Measurements from ENCODE around the gene ALG14.

Gene ALG14

GRCh38 chr1:94925561-94926125 is 147.1 kb downstream of the ALG14 start (continued):
- TF ChIP-seq ZNF121 (tag by site-specific recombination; IDR thresholded peaks at IDR 0.05) (no peak), ZNF76 (tag by site-specific recombination; IDR thresholded peaks at IDR 0.05; ENCODE audit: borderline replicate concordance, low read depth) (peak; percentile 36; the same call in 1 of the 2 replicates), ZNF426 (tag by site-specific recombination; IDR thresholded peaks at IDR 0.05) (no peak), ZNF10 (tag by site-specific recombination; IDR thresholded peaks at IDR 0.05) (no peak), SETDB1 (IDR thresholded peaks at IDR 0.05; ENCODE audit: insufficient read length, low read length) (no peak), YY1 (tag by site-specific recombination; IDR thresholded peaks at IDR 0.05) (no peak), ZBTB6 (tag by site-specific recombination; IDR thresholded peaks at IDR 0.05) (no peak), EGR2 (tag by site-specific recombination; IDR thresholded peaks at IDR 0.05; ENCODE audit: low read depth) (no peak), ZNF175 (tag by site-specific recombination; IDR thresholded peaks at IDR 0.05) (no peak), ZNF544 (tag by site-specific recombination; IDR thresholded peaks at IDR 0.05) (no peak), ZNF202 (tag by site-specific recombination; IDR thresholded peaks at IDR 0.05; ENCODE audit: borderline replicate concordance) (no peak), ZNF214 (tag by site-specific recombination; IDR thresholded peaks at IDR 0.05; ENCODE audit: borderline replicate concordance) (no peak), ZNF624 (tag by site-specific recombination; IDR thresholded peaks at IDR 0.05) (no peak), ZNF639 (tag by site-specific recombination; IDR thresholded peaks at IDR 0.05) (peak; percentile 69; the same call in 1 of the 2 replicates), SP3 (tag by site-specific recombination; IDR thresholded peaks at IDR 0.05) (no peak), ZNF433 (tag by site-specific recombination; IDR thresholded peaks at IDR 0.05; ENCODE audit: low read depth) (no peak), ZNF112 (tag by site-specific recombination; IDR thresholded peaks at IDR 0.05) (no peak), ZNF292 (tag by site-specific recombination; IDR thresholded peaks at IDR 0.05; ENCODE audit: borderline replicate concordance, low read depth) (no peak), ZNF660 (tag by site-specific recombination; IDR thresholded peaks at IDR 0.05) (no peak), PBX3 (CRISPR knock-in tag; IDR thresholded peaks at IDR 0.05) (no peak), OVOL3 (tag by site-specific recombination; IDR thresholded peaks at IDR 0.05) (no peak), ZNF26 (tag by site-specific recombination; IDR thresholded peaks at IDR 0.05) (no peak), SCRT2 (tag by site-specific recombination; IDR thresholded peaks at IDR 0.05) (no peak), ZNF585B (tag by site-specific recombination; IDR thresholded peaks at IDR 0.05) (no peak), ZNF664 (tag by site-specific recombination; IDR thresholded peaks at IDR 0.05) (no peak), ZNF404 (tag by site-specific recombination; IDR thresholded peaks at IDR 0.05) (no peak), ZNF571 (tag by site-specific recombination; IDR thresholded peaks at IDR 0.05) (no peak), GLIS1 (tag by site-specific recombination; IDR thresholded peaks at IDR 0.05) (peak; percentile 89), ZBTB21 (tag by site-specific recombination; IDR thresholded peaks at IDR 0.05) (peak; percentile 65; the same call in 1 of the 2 replicates), YY2 (tag by site-specific recombination; IDR thresholded peaks at IDR 0.05) (no peak), ZNF621 (tag by site-specific recombination; IDR thresholded peaks at IDR 0.05) (no peak), INSM2 (tag by site-specific recombination; IDR thresholded peaks at IDR 0.05) (no peak), ZNF148 (tag by site-specific recombination; IDR thresholded peaks at IDR 0.05; ENCODE audit: borderline replicate concordance) (no peak)

Data from HEK293 (cell line).